Urinary bladder (tissue), 4 donors: Measurements from ENCODE around the gene SLFN11. TPM values are rescaled to one million over a fixed set of nuclear protein-coding genes. Genes with fewer than 3 reads are reported as not detected.
"Not testable (repeated sequence)": the region's sequence is repeated elsewhere in the genome, so short reads cannot be mapped to it uniquely, and the experiment has no call there.

Experiments used
- DNase-seq: peaks from one replicate; pipeline ENCODE4 v3.0.0-alpha.2; 2015; ENCODE audit errors: extremely low spot score
- H3K27ac ChIP-seq: one replicate; pipeline ENCODE4 v1.5.1; 2013; ENCODE audit warnings: low read depth, mild to moderate bottlenecking, moderate library complexity
- H3K36me3 ChIP-seq: one replicate; pipeline ENCODE4 v1.6.1; 2013; ENCODE audit warnings: mild to moderate bottlenecking, moderate library complexity; ENCODE audit not compliant: insufficient read depth
- H3K4me1 ChIP-seq: one replicate; pipeline ENCODE4 v1.6.1; 2013; ENCODE audit warnings: mild to moderate bottlenecking, moderate library complexity; ENCODE audit not compliant: insufficient read depth
- H3K4me3 ChIP-seq: one replicate; pipeline ENCODE4 v1.5.1; 2013; ENCODE audit warnings: low read depth, low read length
- WGBS: extraction: QIAGEN DNeasy Blood & Tissue Kit; methylation state at CpG from one replicate; pipeline ENCODE4 v1.1.7; 2013; 5-methylcytosine and 5-hydroxymethylcytosine counted together
- polyA plus RNA-seq: library from polyadenylated mRNA; stranded (reverse); fragments of 200-250 nt; gene quantifications from one replicate; pipeline ENCODE4 v1.2.3, GENCODE V29; 2013
- total RNA-seq: library from RNA; depleted of rRNA; stranded (reverse); fragments of >200 nt; gene quantifications from one replicate; pipeline ENCODE4 v1.2.3, GENCODE V29; 2014
- donor health status: healthy with polysubstance abuse.
- donor health status: healthy.

SLFN11 gene, protein sequence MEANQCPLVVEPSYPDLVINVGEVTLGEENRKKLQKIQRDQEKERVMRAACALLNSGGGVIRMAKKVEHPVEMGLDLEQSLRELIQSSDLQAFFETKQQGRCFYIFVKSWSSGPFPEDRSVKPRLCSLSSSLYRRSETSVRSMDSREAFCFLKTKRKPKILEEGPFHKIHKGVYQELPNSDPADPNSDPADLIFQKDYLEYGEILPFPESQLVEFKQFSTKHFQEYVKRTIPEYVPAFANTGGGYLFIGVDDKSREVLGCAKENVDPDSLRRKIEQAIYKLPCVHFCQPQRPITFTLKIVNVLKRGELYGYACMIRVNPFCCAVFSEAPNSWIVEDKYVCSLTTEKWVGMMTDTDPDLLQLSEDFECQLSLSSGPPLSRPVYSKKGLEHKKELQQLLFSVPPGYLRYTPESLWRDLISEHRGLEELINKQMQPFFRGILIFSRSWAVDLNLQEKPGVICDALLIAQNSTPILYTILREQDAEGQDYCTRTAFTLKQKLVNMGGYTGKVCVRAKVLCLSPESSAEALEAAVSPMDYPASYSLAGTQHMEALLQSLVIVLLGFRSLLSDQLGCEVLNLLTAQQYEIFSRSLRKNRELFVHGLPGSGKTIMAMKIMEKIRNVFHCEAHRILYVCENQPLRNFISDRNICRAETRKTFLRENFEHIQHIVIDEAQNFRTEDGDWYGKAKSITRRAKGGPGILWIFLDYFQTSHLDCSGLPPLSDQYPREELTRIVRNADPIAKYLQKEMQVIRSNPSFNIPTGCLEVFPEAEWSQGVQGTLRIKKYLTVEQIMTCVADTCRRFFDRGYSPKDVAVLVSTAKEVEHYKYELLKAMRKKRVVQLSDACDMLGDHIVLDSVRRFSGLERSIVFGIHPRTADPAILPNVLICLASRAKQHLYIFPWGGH
- 47.3 TPM for total RNA-seq
- polyA plus RNA-seq: 6.7 TPM

DNA sequence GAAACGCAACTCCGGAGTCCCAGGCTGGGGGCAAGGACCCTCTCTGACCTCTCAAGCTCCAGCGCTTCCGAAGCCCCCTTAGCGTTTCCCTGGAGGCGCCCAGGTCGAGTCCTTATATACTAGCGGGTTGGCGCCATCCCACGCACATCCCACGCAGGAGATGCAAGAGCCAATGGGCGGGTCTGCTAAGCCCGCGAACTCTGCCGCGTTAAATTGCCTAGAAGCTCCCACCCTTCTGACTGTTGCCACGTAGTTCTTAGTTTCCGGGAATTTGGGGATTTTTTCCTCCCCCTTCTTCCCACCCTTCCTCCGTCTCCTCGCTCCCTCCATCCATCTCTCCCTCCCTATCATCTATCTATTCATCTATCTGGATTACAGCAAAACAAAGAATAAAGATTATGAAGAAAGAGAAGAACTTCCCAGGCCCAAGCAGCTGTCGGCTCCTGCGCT is at the start of gene SLFN11:
Gene SLFN11 (minus strand): TSS at position 88 of the 450 bp plus-strand sequence. CDS start 9,814 bp downstream, outside the sequence.
- no peaks in the 10 kb centered on the region for H3K36me3 ChIP-seq
- peak within 1 kb of the TSS; percentile 97 for H3K27ac ChIP-seq
- 1% methylated on average over 22 of the region's 22 CpGs for WGBS
- H3K4me1 ChIP-seq: no peaks in the 10 kb centered on the region
- peak; percentile 67 for DNase-seq
- peak within 1 kb of the TSS; percentile 73 for H3K4me3 ChIP-seq

DNA sequence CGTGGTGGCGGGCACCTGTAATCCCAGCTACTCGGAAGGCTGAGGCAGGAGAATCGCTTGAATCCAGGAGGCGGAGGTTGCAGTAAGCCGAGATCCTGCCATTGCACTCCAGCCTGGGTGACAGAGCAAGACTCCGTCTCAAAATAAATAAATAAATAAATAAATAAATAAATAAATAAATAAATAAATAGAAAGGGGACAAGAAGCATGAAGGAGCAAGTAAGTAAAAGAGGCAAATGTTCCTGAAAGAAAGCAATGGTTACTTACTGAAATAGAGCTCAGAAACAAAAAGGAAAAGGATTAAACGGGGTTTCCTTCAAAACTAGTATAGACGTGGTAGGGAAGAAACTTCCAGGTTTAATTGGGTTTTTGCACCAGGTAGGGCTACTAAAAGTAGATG is 47.6 kb upstream of the SLFN11 start:
- not testable (repeated sequence) for H3K36me3 ChIP-seq, H3K4me3 ChIP-seq, H3K4me1 ChIP-seq, H3K27ac ChIP-seq, DNase-seq
- 96% methylated on average over 9 of the region's 9 CpGs for WGBS

DNA sequence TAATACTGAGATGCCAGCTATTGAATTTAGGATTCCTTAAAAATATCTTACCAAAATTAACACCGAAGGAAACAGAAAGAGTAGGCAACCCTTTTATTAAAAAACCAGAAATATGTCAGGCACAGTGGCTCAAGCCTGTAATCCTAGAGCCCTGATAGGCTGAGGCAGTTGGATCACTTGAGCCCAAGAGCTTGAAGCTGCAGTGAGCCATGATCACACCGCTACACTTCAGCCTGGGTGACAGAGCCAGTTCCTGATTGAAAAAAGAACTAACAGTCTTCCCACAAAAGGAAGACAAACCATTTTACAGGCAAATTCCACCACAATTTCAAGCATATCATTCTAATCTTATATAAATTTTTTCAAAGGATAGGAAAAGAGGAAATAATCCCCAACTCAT is 43.2 kb upstream of the SLFN11 start:
- no peak overlapping the region for H3K27ac ChIP-seq
- H3K4me1 ChIP-seq: no peaks in the 10 kb centered on the region
- H3K36me3 ChIP-seq: peaks cover 4% of the 10 kb centered on the region
- no peak for DNase-seq
- 99% methylated on average over 2 of the region's 2 CpGs for WGBS
- no peak overlapping the region for H3K4me3 ChIP-seq

DNA sequence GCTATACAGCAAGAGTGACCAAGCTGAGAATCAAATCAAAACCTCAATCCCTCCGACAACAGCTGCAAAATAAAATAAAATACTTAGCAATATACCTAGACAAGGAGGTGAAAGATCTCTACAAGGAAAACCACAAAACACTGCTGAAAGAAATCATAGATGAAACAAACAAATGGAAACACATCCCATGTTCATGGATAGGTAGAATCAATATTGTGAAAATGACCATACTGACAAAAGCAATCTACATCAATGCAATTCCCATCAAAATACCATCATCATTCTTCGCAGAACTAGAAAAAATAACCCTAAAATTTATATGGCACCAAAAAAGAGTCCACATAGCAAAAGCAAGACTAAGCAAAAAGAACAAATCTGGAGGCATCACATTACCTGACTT is 41.3 kb upstream of the SLFN11 start:
- not testable (repeated sequence) for H3K4me1 ChIP-seq, DNase-seq, H3K27ac ChIP-seq, H3K4me3 ChIP-seq, H3K36me3 ChIP-seq
- 94% methylated on average over 2 of the region's 2 CpGs for WGBS

DNA sequence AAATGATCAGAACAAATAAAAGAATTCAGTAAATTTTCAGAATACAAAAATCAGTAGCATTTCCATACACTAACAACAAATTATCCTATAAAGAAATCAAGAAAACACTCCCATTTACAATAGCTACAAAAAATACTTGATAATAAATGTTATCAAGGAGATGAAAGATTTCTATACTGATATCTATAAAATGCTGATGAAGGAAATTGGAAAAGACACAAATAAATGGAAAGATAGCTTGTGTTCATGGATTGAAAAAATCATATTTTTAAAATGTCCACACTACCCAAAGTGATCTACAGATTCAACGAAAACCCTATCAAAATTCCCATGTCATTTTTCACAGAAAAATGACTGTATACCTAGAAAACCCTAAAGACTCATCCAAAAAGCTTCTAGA is 40.8 kb upstream of the SLFN11 start:
- no peaks in the 10 kb centered on the region for H3K4me1 ChIP-seq
- H3K27ac ChIP-seq: no peak overlapping the region
- no peak overlapping the region for H3K4me3 ChIP-seq
- 95% methylated on average over 1 of the region's 1 CpG for WGBS
- DNase-seq: no peak
- peaks cover 2% of the 10 kb centered on the region for H3K36me3 ChIP-seq

DNA sequence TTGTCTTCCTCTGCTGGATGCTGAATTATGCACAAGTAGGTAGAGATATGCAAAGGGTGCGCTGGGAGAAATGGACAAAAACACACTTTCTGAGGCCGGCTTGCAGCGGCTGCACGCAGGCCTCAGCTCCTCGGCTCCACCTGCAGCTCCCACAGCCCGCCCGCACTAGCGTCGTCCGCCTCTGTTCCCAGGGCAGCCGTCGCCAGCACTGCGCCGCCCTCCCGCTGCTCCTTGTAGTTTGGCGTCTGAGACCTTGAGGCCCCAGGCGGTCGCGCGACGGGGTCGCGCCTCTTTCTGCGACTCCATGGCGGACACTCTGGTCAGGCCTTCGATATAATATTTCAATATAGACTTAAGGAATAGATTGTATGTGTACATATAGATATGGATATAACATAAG is 34.1 kb upstream of the SLFN11 start:
- Histone ChIP-seq H3K4me1 (no peaks in the 10 kb centered on the region), H3K27ac (no peak overlapping the region), H3K4me3 (no peak overlapping the region), H3K36me3 (peaks cover 3% of the 10 kb centered on the region)
- DNase-seq: no peak
- WGBS: 89% methylated on average over 26 of the region's 26 CpGs

DNA sequence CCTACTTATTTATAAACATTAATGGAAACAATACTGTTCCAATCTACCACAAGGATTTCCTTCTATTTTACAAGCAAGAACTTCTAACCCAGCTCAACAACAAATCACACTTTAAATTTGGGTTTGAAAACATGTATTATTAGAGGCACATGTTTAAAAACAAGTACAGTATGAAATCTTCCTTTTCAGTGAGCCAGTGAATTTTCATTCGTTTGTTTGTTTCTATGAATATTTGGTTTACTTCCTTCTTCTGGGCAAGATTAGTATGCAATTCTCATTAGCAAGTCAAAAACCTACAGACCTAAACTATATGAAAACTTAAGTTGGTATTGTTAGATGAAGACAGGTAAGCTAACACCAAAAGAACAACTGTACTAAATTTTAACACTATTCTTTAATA is 33.1 kb upstream of the SLFN11 start:
- Histone ChIP-seq H3K27ac (no peak overlapping the region), H3K4me3 (no peak overlapping the region), H3K4me1 (no peaks in the 10 kb centered on the region), H3K36me3 (peaks cover 3% of the 10 kb centered on the region)
- 77% methylated on average over 1 of the region's 1 CpG for WGBS
- no peak for DNase-seq

DNA sequence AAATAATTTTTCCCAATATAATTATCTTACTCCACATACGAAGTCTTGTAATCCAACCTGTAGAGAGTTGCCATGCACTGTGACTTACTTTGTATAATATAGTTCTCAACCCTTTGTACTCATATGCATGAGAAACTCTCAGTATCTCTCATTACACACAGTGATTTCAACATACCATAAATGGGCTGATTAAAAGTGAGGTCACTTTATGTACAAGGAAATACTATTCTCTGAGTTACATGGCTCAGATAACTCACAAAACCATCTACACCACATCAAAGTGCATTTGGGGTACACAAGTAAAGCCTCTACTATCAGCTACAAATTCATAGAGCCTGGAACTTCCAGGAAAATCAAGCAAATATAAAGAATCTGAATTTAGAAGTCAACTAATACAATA is 30.9 kb upstream of the SLFN11 start:
- DNase-seq: no peak
- H3K4me1 ChIP-seq: no peaks in the 10 kb centered on the region
- H3K4me3 ChIP-seq: no peak overlapping the region
- peaks cover 3% of the 10 kb centered on the region for H3K36me3 ChIP-seq
- H3K27ac ChIP-seq: no peak overlapping the region
- 78% methylated on average over 1 of the region's 1 CpG for WGBS

DNA sequence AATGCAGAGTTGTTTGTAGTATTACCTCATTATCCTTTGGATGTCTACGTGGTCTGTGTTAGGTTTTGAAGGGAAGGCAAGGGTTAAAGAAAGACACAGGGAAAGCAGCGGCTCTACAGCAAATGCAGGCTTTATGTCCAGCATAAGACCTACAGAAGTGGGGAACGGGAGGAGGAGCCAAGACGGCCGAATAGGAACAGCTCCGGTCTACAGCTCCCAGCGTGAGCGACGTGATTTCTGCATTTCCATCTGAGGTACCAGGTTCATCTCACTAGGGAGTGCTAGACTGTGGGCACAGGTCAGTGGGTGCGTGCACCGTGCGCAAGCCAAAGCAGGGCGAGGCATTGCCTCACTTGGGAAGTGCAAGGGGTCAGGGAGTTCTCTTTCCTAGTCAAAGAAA is 20.4 kb upstream of the SLFN11 start:
- not testable (repeated sequence) for DNase-seq, H3K4me1 ChIP-seq, H3K36me3 ChIP-seq, H3K27ac ChIP-seq, H3K4me3 ChIP-seq
- 90% methylated on average over 13 of the region's 13 CpGs for WGBS

DNA sequence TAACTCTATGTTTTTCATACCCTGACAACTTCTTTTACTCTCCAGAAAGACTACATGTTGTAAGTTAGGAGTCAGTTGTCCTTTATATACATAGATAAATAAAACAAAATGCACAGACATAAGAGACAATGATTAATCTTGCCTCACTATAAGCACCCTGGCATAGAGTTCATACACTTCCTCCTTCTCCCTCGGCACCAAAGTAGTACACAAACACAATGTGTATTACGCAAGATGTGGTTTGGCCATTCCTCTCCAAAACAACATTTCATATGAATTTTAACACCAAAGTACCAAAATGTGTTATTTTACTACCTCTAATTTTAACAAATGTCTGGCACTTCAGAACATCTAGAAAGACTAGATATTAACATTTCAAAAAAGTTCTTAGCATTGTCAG is 17.2 kb upstream of the SLFN11 start:
- 52% methylated on average over 2 of the region's 2 CpGs for WGBS
- no peak overlapping the region for H3K27ac ChIP-seq
- no peaks in the 10 kb centered on the region for H3K4me1 ChIP-seq
- no peak for DNase-seq
- H3K36me3 ChIP-seq: no peaks in the 10 kb centered on the region
- H3K4me3 ChIP-seq: no peak overlapping the region

DNA sequence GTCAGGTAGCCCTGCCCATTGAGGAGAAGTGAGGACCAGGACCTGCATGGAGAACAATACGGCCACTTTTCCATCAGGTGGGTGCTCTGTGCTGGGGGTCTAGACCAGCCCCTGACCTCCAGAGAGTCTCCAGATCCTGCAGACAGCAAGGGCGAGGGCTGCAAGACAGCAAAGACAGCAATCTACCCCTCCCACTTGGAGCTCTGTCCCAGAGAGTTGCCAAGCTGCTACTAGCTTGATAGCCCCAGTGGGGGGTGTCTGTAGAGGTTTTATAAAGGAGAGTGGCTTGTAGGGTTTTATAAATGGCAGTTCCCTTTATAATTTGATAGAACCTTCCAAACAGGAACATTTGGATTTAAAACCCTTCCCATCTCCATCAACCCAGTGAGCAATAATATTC is 16.7 kb upstream of the SLFN11 start:
- no peaks in the 10 kb centered on the region for H3K4me1 ChIP-seq
- H3K27ac ChIP-seq: no peak overlapping the region
- H3K36me3 ChIP-seq: no peaks in the 10 kb centered on the region
- 76% methylated on average over 2 of the region's 2 CpGs for WGBS
- no peak overlapping the region for H3K4me3 ChIP-seq
- DNase-seq: no peak

DNA sequence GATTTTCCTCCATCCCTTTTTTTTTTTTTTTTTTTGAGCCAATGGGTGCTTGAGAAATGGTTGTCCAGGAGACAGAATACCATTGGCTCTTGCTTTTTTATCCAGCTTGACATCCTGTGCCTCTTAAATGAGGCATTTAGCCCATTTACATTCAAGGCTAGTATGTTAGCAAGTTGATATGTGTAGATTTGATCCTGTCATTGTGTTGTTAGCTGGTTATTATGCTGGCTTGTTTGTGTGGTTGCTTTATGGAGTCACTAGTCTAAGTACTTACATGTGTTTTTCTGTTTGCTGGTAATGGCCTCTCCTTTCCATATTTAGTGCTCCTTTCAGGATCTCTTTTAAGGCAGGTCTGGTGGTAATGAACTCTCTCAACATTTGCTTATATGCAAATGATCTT is 14.1 kb upstream of the SLFN11 start:
- Histone ChIP-seq H3K27ac (no peak overlapping the region), H3K36me3 (no peaks in the 10 kb centered on the region), H3K4me1 (no peaks in the 10 kb centered on the region), H3K4me3 (no peak overlapping the region)
- no peak for DNase-seq

DNA sequence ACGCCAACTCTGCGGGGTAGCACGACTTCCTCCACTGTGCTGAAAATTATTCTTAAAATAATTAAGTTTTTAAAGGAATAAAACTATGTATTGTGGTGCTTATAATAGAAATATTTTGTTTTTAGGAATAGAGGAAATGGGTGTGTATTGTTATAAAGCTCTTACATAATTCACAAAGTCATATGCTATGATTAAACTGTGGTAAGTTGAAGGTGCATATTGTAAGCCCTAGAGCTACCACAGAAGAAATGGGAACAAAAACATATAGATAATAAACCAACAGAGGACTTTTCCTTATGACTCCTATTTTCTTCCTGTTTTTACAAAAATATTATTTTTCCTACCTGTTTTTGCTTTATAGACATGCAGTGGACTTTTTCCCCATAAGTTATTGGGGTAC is 4.3 kb upstream of the SLFN11 start:
- H3K4me3 ChIP-seq: no peak overlapping the region
- H3K36me3 ChIP-seq: no peaks in the 10 kb centered on the region
- no peak for DNase-seq
- 76% methylated on average over 3 of the region's 3 CpGs for WGBS
- H3K4me1 ChIP-seq: no peaks in the 10 kb centered on the region
- no peak overlapping the region for H3K27ac ChIP-seq

DNA sequence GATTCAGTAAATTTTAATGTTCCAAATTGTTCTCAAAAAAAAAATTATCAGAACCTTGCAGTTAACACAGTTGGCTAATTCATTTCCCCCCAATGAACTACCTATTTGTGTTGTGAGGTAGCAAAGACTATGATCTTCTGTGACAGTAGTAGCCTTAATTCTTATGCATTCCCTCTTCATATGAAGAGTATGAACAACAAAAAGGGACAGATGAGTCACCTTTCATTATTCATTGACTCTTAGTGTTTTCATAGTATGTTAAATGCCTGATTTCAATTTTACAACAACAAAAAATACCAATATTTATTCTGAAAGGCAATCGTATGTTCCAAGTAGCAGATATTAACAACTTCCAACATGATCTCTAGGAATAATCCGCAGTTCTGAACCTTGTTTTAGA is 3.6 kb upstream of the SLFN11 start:
- Histone ChIP-seq H3K27ac (no peak overlapping the region), H3K4me1 (no peaks in the 10 kb centered on the region), H3K4me3 (no peak overlapping the region), H3K36me3 (no peaks in the 10 kb centered on the region)
- no peak for DNase-seq
- WGBS: 71% methylated on average over 2 of the region's 2 CpGs
